Ishikawa (cell line): Measurements from ENCODE around the gene HOXA6.

ENCODE experiments used
- CEBPB ChIP-seq: IDR thresholded peaks from 2 replicates; pipeline ENCODE4 v1.6.1; 2012
- MAX ChIP-seq: IDR thresholded peaks from 2 replicates; pipeline ENCODE4 v1.6.1; 2012
- TAF1 ChIP-seq: IDR thresholded peaks from 2 replicates; pipeline ENCODE4 v1.6.1; 2012; ENCODE audit warnings: low read depth, mild to moderate bottlenecking
- YY1 ChIP-seq: IDR thresholded peaks from 2 replicates; pipeline ENCODE4 v1.6.1; 2012; ENCODE audit warnings: low read depth

GRCh38 chr7:27158436-27159265 is 11.1 kb upstream of the HOXA6 start:
- TF ChIP-seq TAF1, result no peak
- TF ChIP-seq YY1, result no peak
- no peak for TF ChIP-seq CEBPB
- TF ChIP-seq MAX, result no peak
